ENCODE measurements around the gene PRDX5. TPM values are rescaled to one million over a fixed set of nuclear protein-coding genes. Genes with fewer than 3 reads are reported as not detected.

Gene PRDX5
- total and polyA plus RNA-seq, 10 of the 15 experiments (the other 5 are each of a cell fraction or from before 2014, with no cell fraction given), result 95.7 to 406 (median 240) TPM

DNA sequence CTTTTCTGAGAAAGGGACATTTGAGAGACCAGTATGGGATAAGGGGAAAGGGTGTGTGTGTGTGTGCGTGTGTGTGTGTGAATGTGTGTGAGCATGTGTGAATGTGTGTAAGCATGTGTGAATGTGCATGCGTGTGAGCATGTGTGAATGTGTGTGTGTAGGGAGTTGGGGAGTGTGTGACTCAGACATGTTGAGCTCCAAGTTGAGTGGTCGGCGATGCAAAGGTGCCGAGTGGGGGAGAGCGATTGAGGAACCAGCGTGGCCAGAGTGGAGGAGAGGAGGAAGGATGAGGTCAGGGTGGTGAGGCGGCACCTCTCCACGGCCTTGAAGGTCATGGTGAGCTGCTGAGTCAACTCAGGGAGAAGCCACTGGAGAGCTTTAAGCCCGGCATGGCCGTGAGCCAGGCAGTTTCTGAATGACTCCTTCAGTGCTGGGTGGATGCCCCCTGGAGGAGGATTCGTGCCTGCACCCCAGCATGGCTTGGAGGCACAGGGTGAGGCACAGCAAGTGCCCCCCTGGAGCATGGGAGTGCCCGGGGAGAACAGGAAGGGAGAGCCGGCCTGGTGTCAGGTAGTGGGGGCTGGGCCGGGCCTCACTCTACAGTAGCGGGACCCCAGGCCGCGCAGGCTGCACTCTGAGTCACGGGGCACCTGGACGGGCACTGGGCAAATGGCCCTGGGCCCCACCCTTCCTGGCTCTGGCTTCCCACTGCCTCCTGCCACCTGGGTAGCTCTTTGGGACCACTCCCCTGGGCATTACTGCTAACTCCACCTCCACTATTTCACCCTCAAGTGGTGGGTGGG, 13.8 kb downstream of the PRDX5 start:
- ATAC-seq, result peak; percentile 80
- ChIA-PET RAD21 (ENCODE audit: unreplicated experiment) (interaction anchor here (0.5 to 4.2 kb wide), 16 partner anchors 8 to 514 kb away, joined by 3 to 86 read pairs (median 4); partner anchors contain the start of genes CCDC88B, ESRRA, FERMT3 and PRDX5), POLR2A (interaction anchor here (0.9 to 2.7 kb wide), 10 partner anchors 8 to 125 kb away, joined by 3 to 27 read pairs (median 4); partner anchors contain the start of genes CCDC88B, ESRRA, FERMT3 and FKBP2), SMC1A (ENCODE audit: uncharacterized antibody, unreplicated experiment) (interaction anchor here (0.6 to 6.4 kb wide), 16 partner anchors 9 to 1773 kb away, joined by 3 to 71 read pairs (median 4); partner anchors contain the start of genes CATSPERZ, CCDC88B, ESRRA and FERMT3), CTCF (interaction anchor here (0.6 to 14.7 kb wide), 24 partner anchors 9 to 343 kb away, joined by 3 to 228 read pairs (median 5); partner anchors contain the start of genes CCDC88B, ESRRA, FERMT3 and PRDX5)
- Histone ChIP-seq H3K27me3 (replicated peaks in 1 of 2; ENCODE audit: control insufficient read depth in 2 of 2, insufficient read depth in 2 of 2, low read length in 1 of 2) (no peaks in the 10 kb centered on the region), H3K27ac (ENCODE audit: control insufficient read depth, insufficient read depth) (peak overlapping the region; percentile 52), H2AFZ (ENCODE audit: control insufficient read depth, low read depth, low read length) (peak overlapping the region; percentile 74), H3K9me3 (replicated peaks; ENCODE audit: control insufficient read depth, insufficient read depth, low read length) (no peaks in the 10 kb centered on the region; the same call in 2 of the 3 replicates), H3K4me3 (no peak overlapping the region), H3K9ac (ENCODE audit: control insufficient read depth, insufficient read depth, low read length) (peak overlapping the region; percentile 26), H4K20me1 (ENCODE audit: control insufficient read depth, insufficient read depth) (no peaks in the 10 kb centered on the region), H3K79me2 (ENCODE audit: control insufficient read depth, insufficient read depth, low read length) (no peaks in the 10 kb centered on the region), H3K4me1 (ENCODE audit: control insufficient read depth, insufficient read depth, low read length) (peaks cover 21% of the 10 kb centered on the region), H3K36me3 (ENCODE audit: control insufficient read depth in 2 of 2, insufficient read depth in 2 of 2, low read length in 1 of 2) (no peaks in the 10 kb centered on the region), H3K4me2 (ENCODE audit: control insufficient read depth, insufficient read depth) (peak overlapping the region; percentile 19)
- in situ Hi-C loops (cut with MboI) (no loop called here), intact Hi-C loops (cut with micrococcal nuclease; ENCODE audit: unreplicated experiment) (loop anchor here (1.0 kb wide), 2 partner anchors 13 to 25 kb away; partner anchors contain the start of gene PRDX5)
- WGBS (ENCODE audit: insufficient coverage, insufficient replicate concordance, low lambda C conversion rate, missing lambda C conversion rate), result 2% methylated on average over 20 of the region's 20 CpGs
- peak; percentile 80 for DNase-seq (ENCODE audit: low read depth, low spot score)
- BruUV-seq (replicated peaks), result no TSS peak
- FAIRE-seq, result peak; percentile 93
- TF ChIP-seq, protein P1, sequence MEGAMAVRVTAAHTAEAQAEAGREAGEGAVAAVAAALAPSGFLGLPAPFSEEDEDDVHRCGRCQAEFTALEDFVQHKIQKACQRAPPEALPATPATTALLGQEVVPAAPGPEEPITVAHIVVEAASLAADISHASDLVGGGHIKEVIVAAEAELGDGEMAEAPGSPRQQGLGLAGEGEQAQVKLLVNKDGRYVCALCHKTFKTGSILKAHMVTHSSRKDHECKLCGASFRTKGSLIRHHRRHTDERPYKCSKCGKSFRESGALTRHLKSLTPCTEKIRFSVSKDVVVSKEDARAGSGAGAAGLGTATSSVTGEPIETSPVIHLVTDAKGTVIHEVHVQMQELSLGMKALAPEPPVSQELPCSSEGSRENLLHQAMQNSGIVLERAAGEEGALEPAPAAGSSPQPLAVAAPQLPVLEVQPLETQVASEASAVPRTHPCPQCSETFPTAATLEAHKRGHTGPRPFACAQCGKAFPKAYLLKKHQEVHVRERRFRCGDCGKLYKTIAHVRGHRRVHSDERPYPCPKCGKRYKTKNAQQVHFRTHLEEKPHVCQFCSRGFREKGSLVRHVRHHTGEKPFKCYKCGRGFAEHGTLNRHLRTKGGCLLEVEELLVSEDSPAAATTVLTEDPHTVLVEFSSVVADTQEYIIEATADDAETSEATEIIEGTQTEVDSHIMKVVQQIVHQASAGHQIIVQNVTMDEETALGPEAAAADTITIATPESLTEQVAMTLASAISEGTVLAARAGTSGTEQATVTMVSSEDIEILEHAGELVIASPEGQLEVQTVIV (IDR thresholded peaks at IDR 0.05; ENCODE audit: borderline replicate concordance, partially characterized antibody), result no peak
- no peak for TF ChIP-seq BMI1 (IDR thresholded peaks at IDR 0.05; ENCODE audit: borderline replicate concordance)
- no peak; the same call in 1 of the 2 replicates for TF ChIP-seq MTA3 (IDR thresholded peaks at IDR 0.05; ENCODE audit: borderline replicate concordance, low read length)
- peak; percentile 35; the same call in 1 of the 2 replicates for TF ChIP-seq BCL11A (IDR thresholded peaks at IDR 0.05; ENCODE audit: low read depth, low read length)
- TF ChIP-seq SIN3A (IDR thresholded peaks at IDR 0.05; ENCODE audit: low read depth, low read length), result no peak
- TF ChIP-seq CREB1 (IDR thresholded peaks at IDR 0.05; ENCODE audit: low read depth), result 0 out of 2 replicates have a peak, but pooled peaks have one; percentile 43
- TF ChIP-seq CBX5 (IDR thresholded peaks at IDR 0.05; ENCODE audit: low read depth), result no peak
- no peak for TF ChIP-seq FOS (IDR thresholded peaks at IDR 0.05; ENCODE audit: borderline replicate concordance, extremely low read depth, insufficient read length)
- peak; percentile 92 for TF ChIP-seq IKZF1 (conservative IDR thresholded peaks at IDR 0.05)
- TF ChIP-seq, protein P2, sequence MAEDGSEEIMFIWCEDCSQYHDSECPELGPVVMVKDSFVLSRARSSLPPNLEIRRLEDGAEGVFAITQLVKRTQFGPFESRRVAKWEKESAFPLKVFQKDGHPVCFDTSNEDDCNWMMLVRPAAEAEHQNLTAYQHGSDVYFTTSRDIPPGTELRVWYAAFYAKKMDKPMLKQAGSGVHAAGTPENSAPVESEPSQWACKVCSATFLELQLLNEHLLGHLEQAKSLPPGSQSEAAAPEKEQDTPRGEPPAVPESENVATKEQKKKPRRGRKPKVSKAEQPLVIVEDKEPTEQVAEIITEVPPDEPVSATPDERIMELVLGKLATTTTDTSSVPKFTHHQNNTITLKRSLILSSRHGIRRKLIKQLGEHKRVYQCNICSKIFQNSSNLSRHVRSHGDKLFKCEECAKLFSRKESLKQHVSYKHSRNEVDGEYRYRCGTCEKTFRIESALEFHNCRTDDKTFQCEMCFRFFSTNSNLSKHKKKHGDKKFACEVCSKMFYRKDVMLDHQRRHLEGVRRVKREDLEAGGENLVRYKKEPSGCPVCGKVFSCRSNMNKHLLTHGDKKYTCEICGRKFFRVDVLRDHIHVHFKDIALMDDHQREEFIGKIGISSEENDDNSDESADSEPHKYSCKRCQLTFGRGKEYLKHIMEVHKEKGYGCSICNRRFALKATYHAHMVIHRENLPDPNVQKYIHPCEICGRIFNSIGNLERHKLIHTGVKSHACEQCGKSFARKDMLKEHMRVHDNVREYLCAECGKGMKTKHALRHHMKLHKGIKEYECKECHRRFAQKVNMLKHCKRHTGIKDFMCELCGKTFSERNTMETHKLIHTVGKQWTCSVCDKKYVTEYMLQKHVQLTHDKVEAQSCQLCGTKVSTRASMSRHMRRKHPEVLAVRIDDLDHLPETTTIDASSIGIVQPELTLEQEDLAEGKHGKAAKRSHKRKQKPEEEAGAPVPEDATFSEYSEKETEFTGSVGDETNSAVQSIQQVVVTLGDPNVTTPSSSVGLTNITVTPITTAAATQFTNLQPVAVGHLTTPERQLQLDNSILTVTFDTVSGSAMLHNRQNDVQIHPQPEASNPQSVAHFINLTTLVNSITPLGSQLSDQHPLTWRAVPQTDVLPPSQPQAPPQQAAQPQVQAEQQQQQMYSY (CRISPR knock-in tag; IDR thresholded peaks at IDR 0.05), result no peak
- no peak for TF ChIP-seq PML (IDR thresholded peaks at IDR 0.05; ENCODE audit: low read length)
- TF ChIP-seq, protein P3, sequence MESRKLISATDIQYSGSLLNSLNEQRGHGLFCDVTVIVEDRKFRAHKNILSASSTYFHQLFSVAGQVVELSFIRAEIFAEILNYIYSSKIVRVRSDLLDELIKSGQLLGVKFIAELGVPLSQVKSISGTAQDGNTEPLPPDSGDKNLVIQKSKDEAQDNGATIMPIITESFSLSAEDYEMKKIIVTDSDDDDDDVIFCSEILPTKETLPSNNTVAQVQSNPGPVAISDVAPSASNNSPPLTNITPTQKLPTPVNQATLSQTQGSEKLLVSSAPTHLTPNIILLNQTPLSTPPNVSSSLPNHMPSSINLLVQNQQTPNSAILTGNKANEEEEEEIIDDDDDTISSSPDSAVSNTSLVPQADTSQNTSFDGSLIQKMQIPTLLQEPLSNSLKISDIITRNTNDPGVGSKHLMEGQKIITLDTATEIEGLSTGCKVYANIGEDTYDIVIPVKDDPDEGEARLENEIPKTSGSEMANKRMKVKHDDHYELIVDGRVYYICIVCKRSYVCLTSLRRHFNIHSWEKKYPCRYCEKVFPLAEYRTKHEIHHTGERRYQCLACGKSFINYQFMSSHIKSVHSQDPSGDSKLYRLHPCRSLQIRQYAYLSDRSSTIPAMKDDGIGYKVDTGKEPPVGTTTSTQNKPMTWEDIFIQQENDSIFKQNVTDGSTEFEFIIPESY (IDR thresholded peaks at IDR 0.05), result no peak

Data from GM12878 (cell line).